Neural progenitor cell (in vitro differentiated cells): Measurements from ENCODE around the gene TMEM217. TPM values are rescaled to one million over a fixed set of nuclear protein-coding genes. Genes with fewer than 3 reads are reported as not detected.

Source experiments
- DNase-seq: peaks from one replicate; pipeline ENCODE4 v3.0.0-alpha.2; 2016; ENCODE audit warnings: low spot score
- H2AFZ ChIP-seq: fragments of 200-600 bp; sonication (generic); replicated peaks from 2 replicates; pipeline ENCODE4 v1.6.1; 2016; ENCODE audit warnings: antibody characterized with exemption
- H3F3A ChIP-seq: fragments of 200-600 bp; sonication (generic); 2 replicates; pipeline ENCODE4 v1.6.1; 2016; ENCODE audit warnings: antibody characterized with exemption, low read depth
- H3K27ac ChIP-seq: fragments of 200-600 bp; sonication (generic); 2 replicates; pipeline ENCODE4 v1.5.1; 2016; ENCODE audit warnings: mild to moderate bottlenecking
- H3K27me3 ChIP-seq: fragments of 200-600 bp; sonication (generic); 2 replicates; pipeline ENCODE4 v1.6.1; 2016; ENCODE audit warnings: mild to moderate bottlenecking, moderate library complexity
- H3K36me3 ChIP-seq: fragments of 200-600 bp; sonication (generic); 2 replicates; pipeline ENCODE4 v1.5.1; 2016
- H3K4me1 ChIP-seq: fragments of 200-600 bp; sonication (generic); 2 replicates; pipeline ENCODE4 v1.6.1; 2016; ENCODE audit warnings: mixed run types
- H3K4me2 ChIP-seq: fragments of 200-600 bp; sonication (generic); 2 replicates; pipeline ENCODE4 v1.6.1; 2016
- H3K4me3 ChIP-seq: fragments of 200-600 bp; sonication (generic); 2 replicates; pipeline ENCODE4 v1.5.1; 2016
- H3K79me2 ChIP-seq: fragments of 200-600 bp; sonication (generic); 2 replicates; pipeline ENCODE4 v1.6.1; 2016; ENCODE audit warnings: low read depth
- H3K9ac ChIP-seq: fragments of 200-600 bp; sonication (generic); 2 replicates; pipeline ENCODE4 v1.6.1; 2016
- H3K9me3 ChIP-seq: fragments of 200-600 bp; sonication (generic); 2 replicates; pipeline ENCODE4 v1.5.1; 2016; ENCODE audit warnings: low read depth
- H4K20me1 ChIP-seq: fragments of 200-600 bp; sonication (generic); 2 replicates; pipeline ENCODE4 v1.6.1; 2016; ENCODE audit warnings: low read depth
- H3K27ac Mint-ChIP-seq: 3 replicates; pipeline ENCODE4 v1.8.0; 2021; ENCODE audit warnings: mixed read lengths
- H3K27me3 Mint-ChIP-seq: 2 replicates; pipeline ENCODE4 v1.8.0; 2022; ENCODE audit warnings: low read depth, mild to moderate bottlenecking, inconsistent platforms, moderate library complexity, mixed read lengths; ENCODE audit not compliant: insufficient read depth
- H3K36me3 Mint-ChIP-seq: 3 replicates; pipeline ENCODE4 v1.8.0; 2021; ENCODE audit warnings: mixed read lengths
- H3K4me1 Mint-ChIP-seq: 3 replicates; pipeline ENCODE4 v1.8.0; 2021; ENCODE audit warnings: mixed read lengths
- H3K4me3 Mint-ChIP-seq: 3 replicates; pipeline ENCODE4 v1.8.0; 2021; ENCODE audit warnings: mild to moderate bottlenecking, moderate library complexity, mixed read lengths
- H3K9me3 Mint-ChIP-seq: 3 replicates; pipeline ENCODE4 v1.8.0; 2020; ENCODE audit warnings: mixed read lengths
- CTCF ChIP-seq: fragments of 200-600 bp; sonication (generic); IDR thresholded peaks from 2 replicates; pipeline ENCODE4 v1.5.1; 2017; ENCODE audit warnings: antibody characterized with exemption, mild to moderate bottlenecking
- EZH2 ChIP-seq: fragments of 200-600 bp; sonication (generic); IDR thresholded peaks from 2 replicates; pipeline ENCODE4 v1.6.1; 2017; ENCODE audit warnings: antibody characterized with exemption, mild to moderate bottlenecking, moderate library complexity
- EZH2phosphoT487 ChIP-seq: fragments of 200-600 bp; sonication (generic); IDR thresholded peaks from 2 replicates; pipeline ENCODE4 v1.6.1; 2017; ENCODE audit warnings: antibody characterized with exemption
- total RNA-seq: library from RNA; depleted of rRNA; stranded (reverse); fragments of >200 nt; gene quantifications from 2 replicates; pipeline ENCODE4 v1.2.3, GENCODE V29; 2015; ENCODE audit warnings: low replicate concordance

TMEM217 gene
- total RNA-seq, 1 donor from 2014 or later, result not detected

- no peak overlapping the region for H3K9ac ChIP-seq
- no peaks in the 10 kb centered on the region for H3K27me3 ChIP-seq
- no peak overlapping the region for H3K4me3 Mint-ChIP-seq
- H3K9me3 Mint-ChIP-seq, result no peaks in the 10 kb centered on the region
- peak overlapping the region; percentile 68 for H2AFZ ChIP-seq
- H3K4me3 ChIP-seq, result no peak overlapping the region
- peaks cover 10% of the 10 kb centered on the region for H3K4me1 Mint-ChIP-seq
- no peaks in the 10 kb centered on the region for H4K20me1 ChIP-seq
- DNase-seq, result no peak
- no peak overlapping the region for H3K4me2 ChIP-seq
- no peaks in the 10 kb centered on the region for H3K36me3 ChIP-seq
- no peaks in the 10 kb centered on the region for H3F3A ChIP-seq
- H3K27ac Mint-ChIP-seq, result peak overlapping the region; percentile 24
- H3K27me3 Mint-ChIP-seq, result peaks cover 5% of the 10 kb centered on the region
- no peaks in the 10 kb centered on the region for H3K36me3 Mint-ChIP-seq
- H3K79me2 ChIP-seq, result no peaks in the 10 kb centered on the region
- no peaks in the 10 kb centered on the region for H3K9me3 ChIP-seq
- H3K27ac ChIP-seq, result no peak overlapping the region
- no peaks in the 10 kb centered on the region for H3K4me1 ChIP-seq
- no peak for TF ChIP-seq EZH2
- no peak for TF ChIP-seq EZH2phosphoT487
- TF ChIP-seq CTCF, result no peak
Observed at GRCh38 chr6:37205175-37205996, 52.6 kb downstream of the TMEM217 start.

DNA sequence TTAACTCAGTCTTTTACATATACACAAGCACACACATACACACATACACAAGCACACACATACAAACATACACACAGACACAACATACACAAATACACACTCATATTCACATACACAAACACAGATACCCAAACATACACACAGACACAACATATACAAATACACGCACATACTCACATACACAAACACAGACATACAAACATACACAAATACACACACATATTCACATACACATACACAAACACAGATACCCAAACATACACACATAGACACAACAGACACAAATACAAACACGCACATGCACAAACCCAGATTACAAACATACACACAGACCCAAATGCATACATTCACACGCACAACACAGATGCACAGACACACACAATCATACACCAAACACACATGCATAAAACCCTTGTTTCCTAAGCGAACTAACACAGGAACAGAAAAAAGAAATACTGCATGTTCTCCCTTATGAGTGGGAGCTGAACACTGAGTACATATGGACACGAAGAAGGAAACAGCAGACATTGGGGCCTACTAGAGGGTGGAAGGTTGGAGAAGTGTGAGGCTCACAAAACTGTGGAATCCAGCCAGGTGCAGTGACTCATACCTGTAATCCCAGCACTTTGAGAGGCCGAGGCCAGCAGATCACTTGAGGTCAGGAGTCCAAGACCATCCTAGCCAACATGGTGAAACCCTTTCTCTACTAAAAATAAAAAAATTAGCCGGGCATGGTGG is 53.8 kb downstream of the TMEM217 start:
- Histone ChIP-seq H3F3A (no peaks in the 10 kb centered on the region), H4K20me1 (no peaks in the 10 kb centered on the region), H3K4me3 (no peak overlapping the region), H3K27me3 (no peaks in the 10 kb centered on the region), H3K9ac (no peak overlapping the region), H2AFZ (no peak overlapping the region), H3K27ac (no peak overlapping the region), H3K4me2 (no peak overlapping the region), H3K79me2 (no peaks in the 10 kb centered on the region), H3K4me1 (no peaks in the 10 kb centered on the region), H3K36me3 (no peaks in the 10 kb centered on the region), H3K9me3 (no peaks in the 10 kb centered on the region)
- peaks cover 11% of the 10 kb centered on the region for H3K4me1 Mint-ChIP-seq
- no peak overlapping the region for H3K4me3 Mint-ChIP-seq
- peaks cover 4% of the 10 kb centered on the region for H3K27me3 Mint-ChIP-seq
- no peaks in the 10 kb centered on the region for H3K36me3 Mint-ChIP-seq
- no peaks in the 10 kb centered on the region for H3K9me3 Mint-ChIP-seq
- TF ChIP-seq CTCF (no peak), EZH2 (no peak), EZH2phosphoT487 (no peak)
- no peak for DNase-seq
- H3K27ac Mint-ChIP-seq, result peak overlapping the region; percentile 0

- no peak overlapping the region for H3K4me3 ChIP-seq
- DNase-seq, result no peak
- no peak for TF ChIP-seq CTCF
- no peak for TF ChIP-seq EZH2phosphoT487
- TF ChIP-seq EZH2, result no peak
- no peaks in the 10 kb centered on the region for H3K4me1 ChIP-seq
- Mint-ChIP-seq H3K9me3 (no peaks in the 10 kb centered on the region), H3K36me3 (no peaks in the 10 kb centered on the region), H3K4me3 (no peak overlapping the region), H3K27me3 (peaks cover under 1% of the 10 kb centered on the region), H3K4me1 (peaks cover 11% of the 10 kb centered on the region), H3K27ac (no peak overlapping the region)
- H3K9me3 ChIP-seq, result no peaks in the 10 kb centered on the region
- H3F3A ChIP-seq, result no peaks in the 10 kb centered on the region
- H3K27ac ChIP-seq, result no peak overlapping the region
- H3K27me3 ChIP-seq, result no peaks in the 10 kb centered on the region
- H2AFZ ChIP-seq, result no peak overlapping the region
- no peaks in the 10 kb centered on the region for H4K20me1 ChIP-seq
- no peaks in the 10 kb centered on the region for H3K36me3 ChIP-seq
- no peaks in the 10 kb centered on the region for H3K79me2 ChIP-seq
- H3K9ac ChIP-seq, result no peak overlapping the region
- no peak overlapping the region for H3K4me2 ChIP-seq
Observed at GRCh38 chr6:37202788-37203491, 55.0 kb downstream of the TMEM217 start.
